ENCODE results near the gene JSRP1.

- TF ChIP-seq, protein P1, sequence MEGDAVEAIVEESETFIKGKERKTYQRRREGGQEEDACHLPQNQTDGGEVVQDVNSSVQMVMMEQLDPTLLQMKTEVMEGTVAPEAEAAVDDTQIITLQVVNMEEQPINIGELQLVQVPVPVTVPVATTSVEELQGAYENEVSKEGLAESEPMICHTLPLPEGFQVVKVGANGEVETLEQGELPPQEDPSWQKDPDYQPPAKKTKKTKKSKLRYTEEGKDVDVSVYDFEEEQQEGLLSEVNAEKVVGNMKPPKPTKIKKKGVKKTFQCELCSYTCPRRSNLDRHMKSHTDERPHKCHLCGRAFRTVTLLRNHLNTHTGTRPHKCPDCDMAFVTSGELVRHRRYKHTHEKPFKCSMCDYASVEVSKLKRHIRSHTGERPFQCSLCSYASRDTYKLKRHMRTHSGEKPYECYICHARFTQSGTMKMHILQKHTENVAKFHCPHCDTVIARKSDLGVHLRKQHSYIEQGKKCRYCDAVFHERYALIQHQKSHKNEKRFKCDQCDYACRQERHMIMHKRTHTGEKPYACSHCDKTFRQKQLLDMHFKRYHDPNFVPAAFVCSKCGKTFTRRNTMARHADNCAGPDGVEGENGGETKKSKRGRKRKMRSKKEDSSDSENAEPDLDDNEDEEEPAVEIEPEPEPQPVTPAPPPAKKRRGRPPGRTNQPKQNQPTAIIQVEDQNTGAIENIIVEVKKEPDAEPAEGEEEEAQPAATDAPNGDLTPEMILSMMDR (IDR thresholded peaks at IDR 0.05; ENCODE audit: poor library complexity, severe bottlenecking), result no peak
- TF ChIP-seq EZH2 (IDR thresholded peaks at IDR 0.05; ENCODE audit: borderline replicate concordance, insufficient read depth, low read length, poor library complexity, severe bottlenecking) (no peak), POLR2AphosphoS5 (IDR thresholded peaks at IDR 0.05) (no peak), EP300 (conservative IDR thresholded peaks at IDR 0.05; ENCODE audit: poor library complexity, severe bottlenecking) (no peak), REST (IDR thresholded peaks at IDR 0.05; ENCODE audit: borderline replicate concordance) (no peak), RAD21 (conservative IDR thresholded peaks at IDR 0.05) (no peak), TAF1 (IDR thresholded peaks at IDR 0.05; ENCODE audit: low read depth) (no peak), MXI1 (conservative IDR thresholded peaks at IDR 0.05; ENCODE audit: poor library complexity, severe bottlenecking) (no peak)
Observed at GRCh38 chr19:2250766-2251105, 5.5 kb downstream of the JSRP1 start.

Data from neural cell (in vitro differentiated cells).